OCI-LY7 (cell line): ENCODE results near the gene ZBTB1. TPM values are rescaled to one million over a fixed set of nuclear protein-coding genes. Genes with fewer than 3 reads are reported as not detected.

ENCODE experiments used
- BruUV-seq: library from RNA; stranded (reverse); fragments of 400-500 nt; replicated peaks from 2 replicates; lab custom pipeline; 2021; lab: Mats Ljungman, UMichigan
- CTCF ChIA-PET: fragments of 300-600 bp; sonication (Branson Sonifier 250); formaldehyde crosslinking; loops from one replicate; lab custom pipeline; 2022; ENCODE audit warnings: antibody characterized with exemption; ENCODE audit not compliant: unreplicated experiment; lab: Charles Lee
- POLR2A ChIA-PET: fragments of 300-600 bp; sonication (Branson Sonifier 250); formaldehyde crosslinking; loops from one replicate; lab custom pipeline; 2022; ENCODE audit warnings: antibody characterized with exemption; lab: Charles Lee
- DNase-seq: peaks from one replicate; pipeline ENCODE4 v3.0.0-alpha.2; 2015; ENCODE audit warnings: low spot score
- H2AFZ ChIP-seq: fragments of 200-600 bp; sonication (generic), shearing (Covaris generic); 2 replicates; pipeline ENCODE4 v1.6.1; 2014; ENCODE audit warnings: mild to moderate bottlenecking, antibody characterized with exemption, low read length, moderate library complexity
- H3K27ac ChIP-seq: fragments of 200-600 bp; sonication (generic); 2 replicates; pipeline ENCODE4 v1.5.1; 2014; ENCODE audit warnings: mixed run types, low read depth, mild to moderate bottlenecking, moderate library complexity, low read length, inconsistent platforms; ENCODE audit not compliant: poor library complexity, severe bottlenecking
- H3K36me3 ChIP-seq: fragments of 200-600 bp; sonication (generic); 2 replicates; pipeline ENCODE4 v1.6.1; 2014; ENCODE audit warnings: mild to moderate bottlenecking, antibody characterized with exemption, low read length, moderate library complexity, mixed read lengths; ENCODE audit not compliant: insufficient read depth
- H3K4me1 ChIP-seq: fragments of 200-600 bp; sonication (generic); 2 replicates; pipeline ENCODE4 v1.5.1; 2014; ENCODE audit warnings: mild to moderate bottlenecking, low read length; ENCODE audit not compliant: insufficient read depth, poor library complexity, severe bottlenecking
- H3K4me2 ChIP-seq: fragments of 200-600 bp; sonication (generic); 2 replicates; pipeline ENCODE4 v1.6.1; 2014; ENCODE audit warnings: mild to moderate bottlenecking, low read length
- H3K4me3 ChIP-seq: fragments of 200-600 bp; sonication (generic); 2 replicates; pipeline ENCODE4 v1.5.1; 2014; ENCODE audit warnings: mild to moderate bottlenecking, low read depth, low read length; ENCODE audit not compliant: poor library complexity, severe bottlenecking
- H3K79me2 ChIP-seq: fragments of 200-600 bp; sonication (generic); 2 replicates; pipeline ENCODE4 v1.6.1; 2016; ENCODE audit warnings: low read depth, mild to moderate bottlenecking, low read length, moderate library complexity, mixed read lengths; ENCODE audit not compliant: insufficient read depth
- H3K9me2 ChIP-seq: fragments of 200-600 bp; sonication (generic); 2 replicates; pipeline ENCODE4 v1.6.1; 2016; ENCODE audit warnings: mild to moderate bottlenecking, low read length, mixed read lengths; ENCODE audit not compliant: insufficient read depth
- H3K9me3 ChIP-seq: fragments of 200-600 bp; sonication (generic); 2 replicates; pipeline ENCODE4 v1.6.1; 2014; ENCODE audit warnings: mild to moderate bottlenecking, mixed run types, low read length, mixed read lengths
- H4K20me1 ChIP-seq: fragments of 200-600 bp; sonication (generic); 2 replicates; pipeline ENCODE4 v1.6.1; 2014; ENCODE audit warnings: mild to moderate bottlenecking, antibody characterized with exemption, low read length, moderate library complexity, mixed read lengths; ENCODE audit not compliant: insufficient read depth
- EZH2phosphoT487 ChIP-seq: fragments of 200-600 bp; sonication (generic); IDR thresholded peaks from 2 replicates; pipeline ENCODE4 v1.6.1; 2018; ENCODE audit warnings: low read depth, borderline replicate concordance, mild to moderate bottlenecking, mixed run types, antibody characterized with exemption, low read length, moderate library complexity, mixed read lengths
- intact Hi-C: fragments of 100-400 bp; cut with micrococcal nuclease; formaldehyde crosslinking; loops from one replicate; pipeline ENCODE4 v1.10.0; 2022; ENCODE audit not compliant: unreplicated experiment
- total RNA-seq, 2 experiments: library from RNA; depleted of rRNA in 1 of 2; stranded (reverse); fragments of >200 nt in 1 of 2; shearing (Covaris generic) in 1 of 2; gene quantifications; 2 replicates each; pipeline ENCODE4 v1.2.3, GENCODE V29; 2014 to 2022
- TF ChIP-seq, protein P1 (sequence below): fragments of 200-600 bp; sonication (generic); conservative IDR thresholded peaks from 2 replicates; pipeline ENCODE4 v1.5.1; 2014; ENCODE audit warnings: mild to moderate bottlenecking, antibody characterized with exemption, low read length, moderate library complexity, mixed read lengths

Gene ZBTB1
- total RNA-seq, 2 experiments from 2014 or later: 34.1 to 49.5 TPM

DNA sequence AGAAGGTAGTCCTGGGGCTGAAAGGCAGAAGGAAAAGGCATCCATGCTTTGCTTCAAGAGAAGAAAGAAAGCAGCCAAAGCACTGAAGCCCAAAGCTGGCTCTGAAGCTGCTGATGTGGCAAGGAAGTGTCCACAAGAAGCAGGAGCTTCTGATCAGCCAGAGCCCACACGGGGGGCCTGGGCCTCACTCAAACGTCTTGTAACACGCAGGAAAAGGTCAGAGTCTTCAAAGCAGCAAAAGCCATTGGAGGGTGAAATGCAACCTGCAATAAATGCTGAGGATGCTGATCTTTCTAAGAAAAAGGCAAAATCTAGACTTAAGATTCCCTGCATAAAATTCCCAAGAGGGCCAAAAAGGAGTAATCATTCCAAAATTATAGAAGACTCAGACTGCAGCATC is 36.1 kb upstream of the ZBTB1 start:
- Histone ChIP-seq H3K4me1 (peaks cover 27% of the 10 kb centered on the region), H3K27ac (no peak overlapping the region), H3K9me2 (no peaks in the 10 kb centered on the region), H3K79me2 (no peaks in the 10 kb centered on the region), H3K36me3 (peaks cover 4% of the 10 kb centered on the region; the same call in 1 of the 2 replicates), H3K4me3 (no peak overlapping the region), H3K4me2 (no peak overlapping the region), H2AFZ (no peak overlapping the region), H3K9me3 (no peaks in the 10 kb centered on the region), H4K20me1 (no peaks in the 10 kb centered on the region; the same call in 1 of the 2 replicates)
- ChIA-PET CTCF (no interaction called here), POLR2A (no interaction called here)
- no TSS peak for BruUV-seq
- no peak for DNase-seq
- intact Hi-C loops: no loop called here
- TF ChIP-seq, protein P1, sequence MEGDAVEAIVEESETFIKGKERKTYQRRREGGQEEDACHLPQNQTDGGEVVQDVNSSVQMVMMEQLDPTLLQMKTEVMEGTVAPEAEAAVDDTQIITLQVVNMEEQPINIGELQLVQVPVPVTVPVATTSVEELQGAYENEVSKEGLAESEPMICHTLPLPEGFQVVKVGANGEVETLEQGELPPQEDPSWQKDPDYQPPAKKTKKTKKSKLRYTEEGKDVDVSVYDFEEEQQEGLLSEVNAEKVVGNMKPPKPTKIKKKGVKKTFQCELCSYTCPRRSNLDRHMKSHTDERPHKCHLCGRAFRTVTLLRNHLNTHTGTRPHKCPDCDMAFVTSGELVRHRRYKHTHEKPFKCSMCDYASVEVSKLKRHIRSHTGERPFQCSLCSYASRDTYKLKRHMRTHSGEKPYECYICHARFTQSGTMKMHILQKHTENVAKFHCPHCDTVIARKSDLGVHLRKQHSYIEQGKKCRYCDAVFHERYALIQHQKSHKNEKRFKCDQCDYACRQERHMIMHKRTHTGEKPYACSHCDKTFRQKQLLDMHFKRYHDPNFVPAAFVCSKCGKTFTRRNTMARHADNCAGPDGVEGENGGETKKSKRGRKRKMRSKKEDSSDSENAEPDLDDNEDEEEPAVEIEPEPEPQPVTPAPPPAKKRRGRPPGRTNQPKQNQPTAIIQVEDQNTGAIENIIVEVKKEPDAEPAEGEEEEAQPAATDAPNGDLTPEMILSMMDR: no peak
- TF ChIP-seq EZH2phosphoT487: no peak

DNA sequence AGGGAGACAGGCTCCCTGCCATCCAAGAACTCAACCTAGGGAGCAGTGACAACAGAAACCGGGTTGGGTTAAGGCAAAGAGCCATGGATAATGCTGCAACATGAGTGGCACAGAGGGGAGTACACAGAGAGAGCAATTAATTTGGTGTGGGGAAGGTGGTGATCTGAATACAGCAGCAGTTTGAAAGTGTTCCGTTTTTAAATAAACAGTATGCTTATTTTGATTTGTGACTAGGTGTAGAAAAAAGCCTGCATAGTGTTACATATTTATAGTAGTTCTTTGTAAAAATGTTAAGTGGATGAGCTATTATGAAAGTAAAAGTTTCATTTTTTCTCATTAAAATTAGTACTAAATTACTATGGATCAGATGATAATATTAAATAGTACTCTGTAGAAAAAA is 30.5 kb upstream of the ZBTB1 start:
- Histone ChIP-seq H3K9me2 (no peaks in the 10 kb centered on the region), H3K36me3 (peaks cover 13% of the 10 kb centered on the region; the same call in 1 of the 2 replicates), H3K79me2 (no peaks in the 10 kb centered on the region), H3K4me2 (no peak overlapping the region), H3K9me3 (no peaks in the 10 kb centered on the region), H2AFZ (no peak overlapping the region), H3K27ac (no peak overlapping the region), H4K20me1 (peaks cover 9% of the 10 kb centered on the region; the same call in 1 of the 2 replicates), H3K4me3 (no peak overlapping the region), H3K4me1 (no peaks in the 10 kb centered on the region)
- intact Hi-C loops: no loop called here
- TF ChIP-seq, protein P1: no peak
- no peak for TF ChIP-seq EZH2phosphoT487
- ChIA-PET POLR2A (interaction anchor here (1.0 to 1.4 kb wide), 2 partner anchors 10 to 11 kb away, joined by 3 to 5 read pairs; no protein-coding TSS in a partner anchor), CTCF (no interaction called here)
- no TSS peak for BruUV-seq
- no peak for DNase-seq

DNA sequence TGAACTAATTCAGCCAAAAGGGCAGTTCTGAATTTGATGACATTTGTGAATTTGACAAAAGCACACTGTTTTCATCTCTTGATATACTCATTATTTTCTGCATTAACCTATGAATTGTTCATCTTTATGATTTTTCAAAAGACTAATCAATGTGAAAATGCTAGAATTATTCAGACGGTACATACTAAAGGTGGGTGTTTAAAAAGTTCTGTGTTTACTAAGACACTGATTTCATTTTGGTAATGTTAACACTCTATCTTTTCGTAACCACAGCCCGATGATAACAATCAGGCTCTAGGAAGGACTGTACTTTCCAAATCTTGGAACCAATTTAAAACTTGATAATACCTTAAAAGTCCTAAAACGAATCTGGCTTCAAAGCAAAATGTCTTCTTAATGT is 29.9 kb upstream of the ZBTB1 start:
- BruUV-seq: no TSS peak
- Histone ChIP-seq H3K27ac (no peak overlapping the region), H4K20me1 (peaks cover 9% of the 10 kb centered on the region; the same call in 1 of the 2 replicates), H3K79me2 (no peaks in the 10 kb centered on the region), H3K36me3 (peaks cover 13% of the 10 kb centered on the region; the same call in 1 of the 2 replicates), H2AFZ (no peak overlapping the region), H3K4me2 (no peak overlapping the region), H3K4me1 (no peaks in the 10 kb centered on the region), H3K4me3 (no peak overlapping the region), H3K9me3 (no peaks in the 10 kb centered on the region), H3K9me2 (no peaks in the 10 kb centered on the region)
- CTCF ChIA-PET: no interaction called here
- POLR2A ChIA-PET: interaction anchor here (1.0 to 1.4 kb wide), 2 partner anchors 9 to 10 kb away, joined by 3 to 5 read pairs; no protein-coding TSS in a partner anchor
- TF ChIP-seq EZH2phosphoT487: no peak
- TF ChIP-seq, protein P1: no peak
- intact Hi-C loops: loop anchor here (5.0 kb wide), 1 partner anchor 42 kb away; no protein-coding TSS in a partner anchor
- no peak for DNase-seq
